ENCODE data around the gene METTL23. TPM values are rescaled to one million over a fixed set of nuclear protein-coding genes. Genes with fewer than 3 reads are reported as not detected.

METTL23 gene
- polyA plus RNA-seq, 1 donor from 2014 or later = 59.8 TPM

- Histone ChIP-seq H3K79me2 (replicated peaks; ENCODE audit: insufficient read depth, low read length) (peaks cover 16% of the 10 kb centered on the region), H4K20me1 (ENCODE audit: insufficient read depth) (no peaks in the 10 kb centered on the region), H3K27me3 (ENCODE audit: insufficient read depth, low read depth, low read length) (no peaks in the 10 kb centered on the region), H3K9ac (ENCODE audit: low read length) (peak overlapping the region; percentile 79), H3K4me3 (ENCODE audit: low read length) (peak overlapping the region; percentile 56), H3K9me3 (ENCODE audit: low read length) (no peaks in the 10 kb centered on the region), H3K9me2 (ENCODE audit: insufficient read depth, low read length) (no peaks in the 10 kb centered on the region), H3K27ac (ENCODE audit: low read length) (peak overlapping the region; percentile 97), H3F3A (ENCODE audit: insufficient read depth, low read length, poor library complexity, severe bottlenecking) (no peaks in the 10 kb centered on the region), H3K4me2 (ENCODE audit: low read length) (peak overlapping the region; percentile 26), H2AFZ (ENCODE audit: low read depth, low read length) (peak overlapping the region; percentile 52), H3K36me3 (ENCODE audit: insufficient read depth, low read length) (no peaks in the 10 kb centered on the region)
- TF ChIP-seq SMC3 (conservative IDR thresholded peaks at IDR 0.05; ENCODE audit: poor library complexity) (no peak), POLR2AphosphoS5 (IDR thresholded peaks at IDR 0.05) (no peak), TAF1 (IDR thresholded peaks at IDR 0.05; ENCODE audit: low read depth) (no peak), RAD21 (conservative IDR thresholded peaks at IDR 0.05) (no peak), CTCF (IDR thresholded peaks at IDR 0.05; ENCODE audit: poor library complexity, severe bottlenecking) (no peak), EP300 (conservative IDR thresholded peaks at IDR 0.05; ENCODE audit: poor library complexity, severe bottlenecking) (no peak), EZH2 (IDR thresholded peaks at IDR 0.05; ENCODE audit: borderline replicate concordance, insufficient read depth, low read length, poor library complexity, severe bottlenecking) (no peak), REST (IDR thresholded peaks at IDR 0.05; ENCODE audit: borderline replicate concordance) (no peak), MXI1 (conservative IDR thresholded peaks at IDR 0.05; ENCODE audit: poor library complexity, severe bottlenecking) (no peak)
Observed at GRCh38 chr17:76696763-76697701, 29.6 kb upstream of the METTL23 start.

DNA sequence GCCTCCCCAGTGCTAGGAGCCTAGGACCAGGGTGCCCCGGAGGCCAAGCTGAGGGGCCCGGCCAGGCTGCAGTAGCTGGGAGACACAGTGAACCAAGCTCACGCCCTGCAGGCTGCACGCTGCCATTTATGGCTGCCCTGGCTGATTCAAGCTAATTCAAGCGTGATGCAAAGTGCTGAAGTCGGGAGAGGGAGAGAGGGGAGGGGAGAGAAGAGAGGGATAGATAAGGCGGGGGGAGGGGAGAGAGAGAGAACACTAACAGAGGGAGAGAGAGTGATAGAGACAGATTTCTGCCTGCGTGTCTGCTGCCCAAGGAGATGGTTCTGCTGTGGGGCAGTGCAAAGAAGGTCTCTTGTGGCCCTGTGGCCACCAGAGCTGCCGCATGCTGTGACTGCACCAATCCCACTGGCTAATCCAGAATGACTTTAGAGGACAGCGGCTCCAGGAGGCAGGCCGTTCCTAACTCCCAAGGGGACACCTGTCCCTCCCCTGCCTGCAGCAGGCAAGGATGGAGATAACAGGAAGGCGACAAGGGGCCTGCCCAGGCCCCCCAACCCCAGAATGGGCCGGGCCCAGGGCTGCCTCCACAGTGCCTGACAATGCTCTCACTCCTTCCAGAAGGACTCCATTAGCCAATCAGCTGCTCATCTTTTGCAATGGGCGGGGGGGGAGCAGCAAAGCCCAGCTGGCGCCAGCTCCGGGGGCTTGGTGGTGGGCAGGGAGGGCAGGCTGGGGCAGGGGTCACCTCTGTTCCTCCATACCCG lies 28.8 kb upstream of the METTL23 start:
- H3K9me2 ChIP-seq (ENCODE audit: insufficient read depth, low read length) = no peaks in the 10 kb centered on the region
- peaks cover 17% of the 10 kb centered on the region for H3K79me2 ChIP-seq (replicated peaks; ENCODE audit: insufficient read depth, low read length)
- no peaks in the 10 kb centered on the region for H3K27me3 ChIP-seq (ENCODE audit: insufficient read depth, low read depth, low read length)
- peak overlapping the region; percentile 52 for H2AFZ ChIP-seq (ENCODE audit: low read depth, low read length)
- TF ChIP-seq EP300 (conservative IDR thresholded peaks at IDR 0.05; ENCODE audit: poor library complexity, severe bottlenecking) (peak; percentile 59), POLR2AphosphoS5 (IDR thresholded peaks at IDR 0.05) (peak; percentile 61), TAF1 (IDR thresholded peaks at IDR 0.05; ENCODE audit: low read depth) (peak; percentile 64), CTCF (IDR thresholded peaks at IDR 0.05; ENCODE audit: poor library complexity, severe bottlenecking) (peak; percentile 37), REST (IDR thresholded peaks at IDR 0.05; ENCODE audit: borderline replicate concordance) (peak; percentile 54), MXI1 (conservative IDR thresholded peaks at IDR 0.05; ENCODE audit: poor library complexity, severe bottlenecking) (peak; percentile 62), SMC3 (conservative IDR thresholded peaks at IDR 0.05; ENCODE audit: poor library complexity) (no peak), RAD21 (conservative IDR thresholded peaks at IDR 0.05) (peak; percentile 48), EZH2 (IDR thresholded peaks at IDR 0.05; ENCODE audit: borderline replicate concordance, insufficient read depth, low read length, poor library complexity, severe bottlenecking) (no peak)
- H4K20me1 ChIP-seq (ENCODE audit: insufficient read depth) = no peaks in the 10 kb centered on the region
- no peaks in the 10 kb centered on the region for H3K36me3 ChIP-seq (ENCODE audit: insufficient read depth, low read length)
- H3K4me2 ChIP-seq (ENCODE audit: low read length) = peak overlapping the region; percentile 26
- no peaks in the 10 kb centered on the region for H3F3A ChIP-seq (ENCODE audit: insufficient read depth, low read length, poor library complexity, severe bottlenecking)
- no peaks in the 10 kb centered on the region for H3K9me3 ChIP-seq (ENCODE audit: low read length)
- peak overlapping the region; percentile 97 for H3K27ac ChIP-seq (ENCODE audit: low read length)
- H3K4me3 ChIP-seq (ENCODE audit: low read length) = peak overlapping the region; percentile 56
- peak overlapping the region; percentile 79 for H3K9ac ChIP-seq (ENCODE audit: low read length)
